IMR-90 (cell line): ENCODE results near the gene IL1RAPL1. TPM values are rescaled to one million over a fixed set of nuclear protein-coding genes. Genes with fewer than 3 reads are reported as not detected.

Source experiments
- ATAC-seq: fragments of 200-7000 bp; cut with Tn5 transposase; 2 replicates; pipeline ENCODE4 v1.9.1; 2020; ENCODE audit warnings: low read depth, mild to moderate bottlenecking, moderate library complexity
- BruUV-seq: library from RNA; stranded (reverse); fragments of 400-500 nt; replicated peaks from 2 replicates; lab custom pipeline; 2021; lab: Mats Ljungman, UMichigan
- CTCF ChIA-PET: fragments of 300-600 bp; formaldehyde crosslinking; extraction: SDS; loops from one replicate; lab custom pipeline; 2021; ENCODE audit warnings: antibody characterized with exemption; lab: Yijun Ruan, JAX
- POLR2A ChIA-PET: fragments of 300-600 bp; sonication (Branson Sonifier 250); formaldehyde crosslinking; loops from one replicate; lab custom pipeline; 2022; ENCODE audit warnings: antibody characterized with exemption; ENCODE audit not compliant: unreplicated experiment; lab: Charles Lee
- DNase-seq: peaks from one replicate; pipeline ENCODE4 v3.0.0; 2013
- H2AFZ ChIP-seq: replicated peaks from 2 replicates; pipeline ENCODE3; 2013; ENCODE audit warnings: low read length, mild to moderate bottlenecking; ENCODE audit not compliant: poor library complexity
- H2AK5ac ChIP-seq: 2 replicates; pipeline ENCODE4 v1.6.1; 2013; ENCODE audit warnings: low read depth, low read length, inconsistent platforms
- H2AK9ac ChIP-seq: replicated peaks from 2 replicates; pipeline ENCODE3; 2013; ENCODE audit warnings: mild to moderate bottlenecking, low read depth, low read length, moderate library complexity; ENCODE audit not compliant: poor library complexity
- H2BK120ac ChIP-seq: 2 replicates; pipeline ENCODE4 v1.6.1; 2013; ENCODE audit warnings: low read depth, low read length, inconsistent platforms
- H2BK15ac ChIP-seq: 3 replicates; pipeline ENCODE4 v1.6.1; 2013; ENCODE audit warnings: low read depth, low read length, inconsistent platforms
- H2BK20ac ChIP-seq: 2 replicates; pipeline ENCODE4 v1.6.1; 2013; ENCODE audit warnings: low read depth, mild to moderate bottlenecking, inconsistent platforms, low read length, moderate library complexity
- H2BK5ac ChIP-seq: 2 replicates; pipeline ENCODE4 v1.6.1; 2013; ENCODE audit warnings: mild to moderate bottlenecking, low read depth, low read length, inconsistent platforms; ENCODE audit not compliant: poor library complexity, severe bottlenecking
- H3K14ac ChIP-seq: replicated peaks from 2 replicates; pipeline ENCODE4 v1.6.1; 2013; ENCODE audit warnings: low read depth, low read length, inconsistent platforms
- H3K18ac ChIP-seq: 2 replicates; pipeline ENCODE4 v1.6.1; 2013; ENCODE audit warnings: low read depth, low read length, control low read depth
- H3K23ac ChIP-seq: 2 replicates; pipeline ENCODE4 v1.6.1; 2013; ENCODE audit warnings: low read depth, low read length, inconsistent platforms
- H3K27ac ChIP-seq: 2 replicates; pipeline ENCODE4 v1.5.1; 2013; ENCODE audit warnings: mild to moderate bottlenecking, control low read depth, low read length; ENCODE audit not compliant: insufficient read depth
- H3K27me3 ChIP-seq: 2 replicates; pipeline ENCODE4 v1.6.1; 2013; ENCODE audit warnings: low read length; ENCODE audit not compliant: control insufficient read depth, insufficient read depth
- H3K36me3 ChIP-seq: 2 replicates; pipeline ENCODE4 v1.6.1; 2013; ENCODE audit warnings: low read length, mixed read lengths; ENCODE audit not compliant: control insufficient read depth, insufficient read depth
- H3K4ac ChIP-seq: 2 replicates; pipeline ENCODE4 v1.6.1; 2013; ENCODE audit warnings: low read depth, low read length, inconsistent platforms
- H3K4me1 ChIP-seq: 2 replicates; pipeline ENCODE4 v1.6.1; 2013; ENCODE audit warnings: low read length, mixed read lengths; ENCODE audit not compliant: control insufficient read depth, insufficient read depth
- H3K4me2 ChIP-seq: 2 replicates; pipeline ENCODE4 v1.6.1; 2013; ENCODE audit warnings: low read depth, mild to moderate bottlenecking, control low read depth, low read length, moderate library complexity
- H3K4me3 ChIP-seq: 2 replicates; pipeline ENCODE4 v1.5.1; 2013; ENCODE audit warnings: low read depth, mild to moderate bottlenecking, control low read depth, low read length, moderate library complexity; ENCODE audit not compliant: insufficient read depth
- H3K56ac ChIP-seq: 2 replicates; pipeline ENCODE4 v1.6.1; 2013; ENCODE audit warnings: low read length, inconsistent platforms; ENCODE audit not compliant: insufficient read depth; ENCODE audit errors: extremely low read depth
- H3K79me1 ChIP-seq, 2 experiments: 2 replicates each; pipeline ENCODE4 v1.6.1; 2013; ENCODE audit warnings: low read length in 2 of 2, inconsistent platforms in 1 of 2, low read depth in 1 of 2
- H3K9ac ChIP-seq: 2 replicates; pipeline ENCODE4 v1.6.1; 2013; ENCODE audit warnings: low read depth, low read length, control low read depth
- H3K9me1 ChIP-seq: 2 replicates; pipeline ENCODE4 v1.6.1; 2013; ENCODE audit warnings: low read length, inconsistent platforms; ENCODE audit not compliant: insufficient read depth
- H3K9me3 ChIP-seq: 2 replicates; pipeline ENCODE4 v1.6.1; 2013; ENCODE audit warnings: low read length; ENCODE audit not compliant: control insufficient read depth, insufficient read depth
- H4K20me1 ChIP-seq: 2 replicates; pipeline ENCODE4 v1.6.1; 2013; ENCODE audit warnings: low read length, inconsistent platforms; ENCODE audit not compliant: insufficient read depth
- H4K5ac ChIP-seq: 2 replicates; pipeline ENCODE4 v1.6.1; 2013; ENCODE audit warnings: mild to moderate bottlenecking, low read depth, low read length, control low read depth
- H4K8ac ChIP-seq, 2 experiments: 2 replicates each; pipeline ENCODE4 v1.6.1; 2013; ENCODE audit warnings: low read depth in 2 of 2, low read length in 2 of 2, control low read depth in 1 of 2, inconsistent platforms in 1 of 2
- H4K91ac ChIP-seq: 2 replicates; pipeline ENCODE4 v1.6.1; 2013; ENCODE audit warnings: low read depth, low read length, inconsistent platforms; ENCODE audit not compliant: insufficient read depth
- BHLHE40 ChIP-seq: fragments of 150-350 bp; IDR thresholded peaks from 2 replicates; pipeline ENCODE4 v1.6.1; 2016; ENCODE audit warnings: mild to moderate bottlenecking, low read depth, low read length
- CEBPB ChIP-seq: IDR thresholded peaks from 2 replicates; pipeline ENCODE4 v1.6.1; 2012; ENCODE audit warnings: low read depth, low read length, improper control_type of control experiment
- CTCF ChIP-seq: conservative IDR thresholded peaks from 2 replicates; pipeline ENCODE4 v1.5.1; 2012; ENCODE audit warnings: mild to moderate bottlenecking, low read depth, low read length, improper control_type of control experiment
- ELK1 ChIP-seq: fragments of 150-350 bp; IDR thresholded peaks from 2 replicates; pipeline ENCODE4 v1.6.1; 2016; ENCODE audit warnings: low read depth, mild to moderate bottlenecking, low read length, moderate library complexity, borderline replicate concordance
- FOS ChIP-seq: fragments of 150-350 bp; IDR thresholded peaks from 2 replicates; pipeline ENCODE4 v1.6.1; 2016; ENCODE audit warnings: low read depth, low read length
- POLR2A ChIP-seq: IDR thresholded peaks from 2 replicates; pipeline ENCODE4 v1.6.1; 2012; ENCODE audit warnings: mild to moderate bottlenecking, low read depth, low read length
- RAD21 ChIP-seq: IDR thresholded peaks from 2 replicates; pipeline ENCODE4 v1.6.1; 2012; ENCODE audit warnings: low read length, improper control_type of control experiment
- USF2 ChIP-seq: fragments of 150-350 bp; IDR thresholded peaks from 2 replicates; pipeline ENCODE4 v1.6.1; 2017; ENCODE audit warnings: mild to moderate bottlenecking, antibody characterized with exemption, low read length, low read depth
- WGBS, 2 experiments: methylation state at CpG; one replicate each; pipeline versions ENCODE4 v1.1.5 to v1.1.7; 2013; ENCODE audit warnings: missing lambda C conversion rate in 2 of 2; ENCODE audit not compliant: insufficient read length in 1 of 2; ENCODE audit errors: extremely low coverage in 2 of 2; 5-methylcytosine and 5-hydroxymethylcytosine counted together
- dilution Hi-C: fragments of 300-500 bp; cut with HindIII; formaldehyde crosslinking; loops from one replicate; pipeline ENCODE4 v1.14.3; 2018; ENCODE audit warnings: low sequenced_read_pairs; ENCODE audit not compliant: unreplicated experiment
- in situ Hi-C: fragments of 300-500 bp; cut with MboI; formaldehyde crosslinking; loops from 3 replicates; pipeline ENCODE4 v1.14.3; 2019; ENCODE audit warnings: low sequenced_read_pairs, inconsistent platforms, mixed read lengths
- intact Hi-C: fragments of 100-400 bp; cut with micrococcal nuclease; formaldehyde crosslinking; loops from 2 replicates; pipeline ENCODE4 v1.10.0; 2022
- polyA plus RNA-seq, 3 experiments: library from polyadenylated mRNA; depleted of rRNA; stranded (reverse); fragments of >200 nt; gene quantifications; 2 replicates each; pipeline ENCODE4 v1.2.3, GENCODE V29; 2012; ENCODE audit warnings: low replicate concordance in 1 of 3
- total RNA-seq: library from RNA; depleted of rRNA; stranded (reverse); fragments of >200 nt; gene quantifications from 2 replicates; pipeline ENCODE4 v1.2.3, GENCODE V29; 2012

Gene IL1RAPL1
- total and polyA plus RNA-seq, 2 of the 4 experiments (the other 2 are of a cell fraction), result 1.5 to 9.0 TPM

GRCh38 chrX:29478336-29479069 is 891.3 kb downstream of the IL1RAPL1 start:
- Histone ChIP-seq H3K4me3 (no peak overlapping the region), H3K9me1 (no peaks in the 10 kb centered on the region), H3K23ac (0 out of 2 replicates have a peak overlapping the region, but pooled peaks have one; percentile 9), H2AK5ac (no peak overlapping the region), H4K91ac (no peak overlapping the region), H3K9ac (peak overlapping the region; percentile 29; the same call in 1 of the 2 replicates), H2BK20ac (peak overlapping the region; percentile 66), H4K5ac (no peak overlapping the region), H3K4me2 (peak overlapping the region; percentile 51; the same call in 1 of the 2 replicates), H3K36me3 (no peaks in the 10 kb centered on the region), H2BK5ac (no peak overlapping the region), H3K4ac (no peak overlapping the region), H2AFZ (peak overlapping the region; percentile 74), H2BK120ac (0 out of 2 replicates have a peak overlapping the region, but pooled peaks have one; percentile 37), H3K14ac (no peak overlapping the region), H3K27me3 (no peaks in the 10 kb centered on the region), H3K4me1 (no peaks in the 10 kb centered on the region), H3K79me1 (no peaks in the 10 kb centered on the region), H3K27ac (no peak overlapping the region), H2AK9ac (no peak overlapping the region), H4K20me1 (no peaks in the 10 kb centered on the region), H3K56ac (no peak overlapping the region), H4K8ac (no peak overlapping the region), H3K18ac (no peak overlapping the region), H2BK15ac (no peak overlapping the region), H3K9me3 (no peaks in the 10 kb centered on the region)
- intact Hi-C loops, result no loop called here
- TF ChIP-seq RAD21, result peak; percentile 39
- no peak for TF ChIP-seq USF2
- no peak for TF ChIP-seq BHLHE40
- TF ChIP-seq ELK1, result no peak
- no peak for TF ChIP-seq CEBPB
- no peak for TF ChIP-seq POLR2A
- TF ChIP-seq FOS, result no peak
- peak; percentile 46 for TF ChIP-seq CTCF
- BruUV-seq, result no TSS peak
- in situ Hi-C loops, result no loop called here
- 80% methylated on average over 4 of the region's 10 CpGs; no CpG with 5 or more reads in 1 of the 2 experiments for WGBS, 2 experiments
- ChIA-PET POLR2A (no interaction called here), CTCF (interaction anchor here (0.7 to 0.8 kb wide), 2 partner anchors 438 to 1156 kb away, joined by 3 to 5 read pairs; no protein-coding TSS in a partner anchor)
- DNase-seq (peak; percentile 26), ATAC-seq (peak; percentile 83)
- dilution Hi-C loops, result no loop called here
